ENCODE measurements around the gene ISOC1. TPM values are rescaled to one million over a fixed set of nuclear protein-coding genes. Genes with fewer than 3 reads are reported as not detected.
A peak's percentile ranks its signal among the peaks of the same experiment; 100 is the strongest.

ISOC1 gene
- total and polyA plus RNA-seq, 2 of the 13 experiments (the other 11 are each of a cell fraction or from before 2014, with no cell fraction given): 25.7 to 51.3 TPM

DNA sequence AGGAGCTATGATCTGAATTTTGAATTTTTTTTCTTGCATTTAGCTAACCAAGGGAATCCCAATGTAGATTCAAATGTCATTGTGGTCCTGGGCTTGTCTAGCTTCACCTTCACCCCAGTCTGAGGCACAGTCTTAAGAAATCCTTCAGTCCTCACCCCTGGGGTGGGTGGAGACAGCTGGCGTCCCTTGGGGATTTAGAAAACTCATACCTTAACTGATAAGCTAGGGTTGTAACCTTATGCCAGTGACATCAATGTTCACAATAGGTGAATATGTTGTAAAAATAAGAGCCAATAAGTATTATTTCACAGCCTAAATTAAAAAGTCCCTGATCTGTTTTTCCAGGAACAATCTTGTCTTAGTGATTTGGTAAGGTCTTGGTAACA, 4.6 kb downstream of the ISOC1 start (continued):
- TF ChIP-seq, protein P1, sequence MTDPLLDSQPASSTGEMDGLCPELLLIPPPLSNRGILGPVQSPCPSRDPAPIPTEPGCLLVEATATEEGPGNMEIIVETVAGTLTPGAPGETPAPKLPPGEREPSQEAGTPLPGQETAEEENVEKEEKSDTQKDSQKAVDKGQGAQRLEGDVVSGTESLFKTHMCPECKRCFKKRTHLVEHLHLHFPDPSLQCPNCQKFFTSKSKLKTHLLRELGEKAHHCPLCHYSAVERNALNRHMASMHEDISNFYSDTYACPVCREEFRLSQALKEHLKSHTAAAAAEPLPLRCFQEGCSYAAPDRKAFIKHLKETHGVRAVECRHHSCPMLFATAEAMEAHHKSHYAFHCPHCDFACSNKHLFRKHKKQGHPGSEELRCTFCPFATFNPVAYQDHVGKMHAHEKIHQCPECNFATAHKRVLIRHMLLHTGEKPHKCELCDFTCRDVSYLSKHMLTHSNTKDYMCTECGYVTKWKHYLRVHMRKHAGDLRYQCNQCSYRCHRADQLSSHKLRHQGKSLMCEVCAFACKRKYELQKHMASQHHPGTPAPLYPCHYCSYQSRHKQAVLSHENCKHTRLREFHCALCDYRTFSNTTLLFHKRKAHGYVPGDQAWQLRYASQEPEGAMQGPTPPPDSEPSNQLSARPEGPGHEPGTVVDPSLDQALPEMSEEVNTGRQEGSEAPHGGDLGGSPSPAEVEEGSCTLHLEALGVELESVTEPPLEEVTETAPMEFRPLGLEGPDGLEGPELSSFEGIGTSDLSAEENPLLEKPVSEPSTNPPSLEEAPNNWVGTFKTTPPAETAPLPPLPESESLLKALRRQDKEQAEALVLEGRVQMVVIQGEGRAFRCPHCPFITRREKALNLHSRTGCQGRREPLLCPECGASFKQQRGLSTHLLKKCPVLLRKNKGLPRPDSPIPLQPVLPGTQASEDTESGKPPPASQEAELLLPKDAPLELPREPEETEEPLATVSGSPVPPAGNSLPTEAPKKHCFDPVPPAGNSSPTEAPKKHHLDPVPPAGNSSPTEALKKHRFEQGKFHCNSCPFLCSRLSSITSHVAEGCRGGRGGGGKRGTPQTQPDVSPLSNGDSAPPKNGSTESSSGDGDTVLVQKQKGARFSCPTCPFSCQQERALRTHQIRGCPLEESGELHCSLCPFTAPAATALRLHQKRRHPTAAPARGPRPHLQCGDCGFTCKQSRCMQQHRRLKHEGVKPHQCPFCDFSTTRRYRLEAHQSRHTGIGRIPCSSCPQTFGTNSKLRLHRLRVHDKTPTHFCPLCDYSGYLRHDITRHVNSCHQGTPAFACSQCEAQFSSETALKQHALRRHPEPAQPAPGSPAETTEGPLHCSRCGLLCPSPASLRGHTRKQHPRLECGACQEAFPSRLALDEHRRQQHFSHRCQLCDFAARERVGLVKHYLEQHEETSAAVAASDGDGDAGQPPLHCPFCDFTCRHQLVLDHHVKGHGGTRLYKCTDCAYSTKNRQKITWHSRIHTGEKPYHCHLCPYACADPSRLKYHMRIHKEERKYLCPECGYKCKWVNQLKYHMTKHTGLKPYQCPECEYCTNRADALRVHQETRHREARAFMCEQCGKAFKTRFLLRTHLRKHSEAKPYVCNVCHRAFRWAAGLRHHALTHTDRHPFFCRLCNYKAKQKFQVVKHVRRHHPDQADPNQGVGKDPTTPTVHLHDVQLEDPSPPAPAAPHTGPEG (CRISPR knock-in tag; IDR thresholded peaks at IDR 0.05): no peak
- TF ChIP-seq, protein P2, sequence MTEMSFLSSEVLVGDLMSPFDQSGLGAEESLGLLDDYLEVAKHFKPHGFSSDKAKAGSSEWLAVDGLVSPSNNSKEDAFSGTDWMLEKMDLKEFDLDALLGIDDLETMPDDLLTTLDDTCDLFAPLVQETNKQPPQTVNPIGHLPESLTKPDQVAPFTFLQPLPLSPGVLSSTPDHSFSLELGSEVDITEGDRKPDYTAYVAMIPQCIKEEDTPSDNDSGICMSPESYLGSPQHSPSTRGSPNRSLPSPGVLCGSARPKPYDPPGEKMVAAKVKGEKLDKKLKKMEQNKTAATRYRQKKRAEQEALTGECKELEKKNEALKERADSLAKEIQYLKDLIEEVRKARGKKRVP (CRISPR knock-in tag; IDR thresholded peaks at IDR 0.05): no peak
- no peak for TF ChIP-seq ZNF598 (CRISPR knock-in tag; IDR thresholded peaks at IDR 0.05; ENCODE audit: borderline replicate concordance)

DNA sequence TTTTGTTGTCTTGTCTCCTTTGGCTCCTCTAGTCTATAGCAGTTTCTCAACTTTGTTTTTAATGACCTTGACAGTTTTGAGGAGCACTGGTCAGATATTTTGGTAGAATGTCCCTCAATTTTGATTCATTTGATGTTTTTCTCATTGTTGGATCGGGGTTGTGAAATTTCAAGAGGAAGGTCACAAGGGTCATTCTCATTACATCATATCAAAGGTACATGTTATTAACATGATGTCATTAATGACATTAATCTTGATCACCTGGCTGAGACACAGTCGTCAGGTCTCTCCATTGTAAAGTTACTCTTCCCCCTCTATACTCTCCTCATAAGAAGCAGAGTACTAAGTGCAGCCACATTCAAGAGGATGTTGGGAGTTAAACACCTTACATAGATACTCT, 7.2 kb downstream of the ISOC1 start:
- intact Hi-C loops (cut with micrococcal nuclease; ENCODE audit: unreplicated experiment) (no loop called here), in situ Hi-C loops (cut with HindIII; ENCODE audit: extremely low pct_ligation_motif_present, low pct_unique_long_range_greater_than_20kb) (loop anchor here (25.0 kb wide), 1 partner anchor 889 kb away; no protein-coding TSS in a partner anchor)
- Histone ChIP-seq H3K9me3 (ENCODE audit: low read length) (no peaks in the 10 kb centered on the region), H3K27ac (ENCODE audit: extremely low read length, insufficient read depth, low read length) (no peak overlapping the region), H3K79me2 (ENCODE audit: insufficient read depth, low read length) (peaks cover 53% of the 10 kb centered on the region), H4K20me1 (ENCODE audit: insufficient read depth, low read length) (no peaks in the 10 kb centered on the region), H3K36me3 (replicated peaks in 1 of 2; ENCODE audit: control insufficient read depth in 1 of 2, insufficient read depth in 2 of 2, low read length in 2 of 2) (peaks cover 1 to 12% of the 10 kb centered on the region in 2 experiments; a peak in 3 of 5 replicates), H3K4me1 (ENCODE audit: insufficient read depth, low read length) (peaks cover 25% of the 10 kb centered on the region), H3K4me2 (ENCODE audit: low read depth, low read length) (no peak overlapping the region), H2AFZ (ENCODE audit: low read length) (no peak overlapping the region), H3K4me3 (replicated peaks in 1 of 3; ENCODE audit: insufficient read depth in 1 of 3, low read depth in 2 of 3, low read length in 3 of 3) (no peak overlapping the region), H3K9ac (ENCODE audit: insufficient read depth, low read depth, low read length) (no peak overlapping the region), H3K27me3 (ENCODE audit: control insufficient read depth in 1 of 2, insufficient read depth in 2 of 2, low read length in 2 of 2) (no peaks in the 10 kb centered on the region; a peak in 1 of 5 replicates)
- FAIRE-seq: no peak
- TF ChIP-seq ZNF292 (CRISPR knock-in tag; IDR thresholded peaks at IDR 0.05; ENCODE audit: borderline replicate concordance, low read depth) (no peak), CEBPB (IDR thresholded peaks at IDR 0.05; ENCODE audit: borderline replicate concordance, low read depth, low read length) (peak; percentile 26; the same call in 1 of the 2 replicates), ATF7 (IDR thresholded peaks at IDR 0.05) (peak; percentile 85), ATF7 (CRISPR knock-in tag; IDR thresholded peaks at IDR 0.05) (no peak)
- ChIA-PET CTCF (ENCODE audit: low intra/inter-chr PET ratio, low total read pairs) (no interaction called here), POLR2A (no interaction called here)
- ATAC-seq: peak; percentile 36; the same call in 2 of the 3 replicates
- 98% methylated on average over 2 of the region's 2 CpGs for WGBS (ENCODE audit: low lambda C conversion rate)
- DNase-seq (ENCODE audit: low spot score): no peak
- BruUV-seq (replicated peaks): no TSS peak
